T follicular helper cell (primary cell): ENCODE results near the gene TLX2.
A peak's percentile ranks its signal among the peaks of the same experiment; 100 is the strongest.

Experiments used
- DNase-seq: peaks from one replicate; pipeline ENCODE4 v3.0.0-alpha.2; 2020; ENCODE audit warnings: low read depth

Gene TLX2

GRCh38 chr2:74531666-74532065, 17.4 kb downstream of the TLX2 start:
- DNase-seq, result no peak

GRCh38 chr2:74532222-74532621, 18.0 kb downstream of the TLX2 start:
- DNase-seq, result no peak

- DNase-seq, result no peak
These were observed 19.2 kb downstream of the TLX2 start for GRCh38 chr2:74533464-74533863.

- no peak for DNase-seq
These were observed 20.2 kb downstream of the TLX2 start for GRCh38 chr2:74534411-74534810.

- DNase-seq, result no peak
These were observed 21.3 kb downstream of the TLX2 start for GRCh38 chr2:74535440-74535965.

- DNase-seq, result no peak
These were observed 22.1 kb downstream of the TLX2 start for GRCh38 chr2:74536166-74536950.

GRCh38 chr2:74537140-74537539, 22.9 kb downstream of the TLX2 start:
- DNase-seq, result no peak

- DNase-seq, result no peak
These were observed 24.7 kb downstream of the TLX2 start for GRCh38 chr2:74538881-74539339.

GRCh38 chr2:74540291-74540690, 26.0 kb downstream of the TLX2 start:
- DNase-seq, result no peak

GRCh38 chr2:74542978-74543377, 28.7 kb downstream of the TLX2 start:
- no peak for DNase-seq

- no peak for DNase-seq
These were observed 30.4 kb downstream of the TLX2 start for GRCh38 chr2:74544634-74545033.

- no peak for DNase-seq
These were observed 31.8 kb downstream of the TLX2 start for GRCh38 chr2:74546004-74546403.

GRCh38 chr2:74548285-74548899, 34.1 kb downstream of the TLX2 start:
- no peak for DNase-seq

- no peak for DNase-seq
These were observed 34.9 kb downstream of the TLX2 start for GRCh38 chr2:74548900-74549826.

- no peak for DNase-seq
These were observed 36.0 kb downstream of the TLX2 start for GRCh38 chr2:74550231-74550630.

GRCh38 chr2:74551530-74551929, 37.3 kb downstream of the TLX2 start:
- DNase-seq, result no peak

- DNase-seq, result no peak
These were observed 38.0 kb downstream of the TLX2 start for GRCh38 chr2:74551942-74552913.

GRCh38 chr2:74552914-74553811, 38.9 kb downstream of the TLX2 start:
- no peak for DNase-seq

- peak; percentile 70 for DNase-seq
These were observed 39.9 kb downstream of the TLX2 start, which contains the start of the genes DOK1 and LOXL3 for GRCh38 chr2:74553892-74554819. TSS of gene DOK1 (plus strand) at chr2:74554720. CDS start at chr2:74554755, 35 bp downstream. TSS of gene LOXL3 (minus strand) at chr2:74553942. CDS start at chr2:74552634, 1,308 bp downstream.
